Activated CD4-positive, alpha-beta T cell treated with anti-CD3 and anti-CD28 coated beads, Interleukin-2, amount 50 U/mL, for 16 hours (primary cell): ENCODE results near the gene UBE4B.

Experiments used
- DNase-seq: peaks from one replicate; pipeline ENCODE4 v3.0.0-alpha.2; 2020

Gene UBE4B

GRCh38 chr1:10121688-10122087, 88.9 kb downstream of the UBE4B start:
- no peak for DNase-seq

GRCh38 chr1:10122926-10123325, 90.2 kb downstream of the UBE4B start:
- DNase-seq = no peak

DNA sequence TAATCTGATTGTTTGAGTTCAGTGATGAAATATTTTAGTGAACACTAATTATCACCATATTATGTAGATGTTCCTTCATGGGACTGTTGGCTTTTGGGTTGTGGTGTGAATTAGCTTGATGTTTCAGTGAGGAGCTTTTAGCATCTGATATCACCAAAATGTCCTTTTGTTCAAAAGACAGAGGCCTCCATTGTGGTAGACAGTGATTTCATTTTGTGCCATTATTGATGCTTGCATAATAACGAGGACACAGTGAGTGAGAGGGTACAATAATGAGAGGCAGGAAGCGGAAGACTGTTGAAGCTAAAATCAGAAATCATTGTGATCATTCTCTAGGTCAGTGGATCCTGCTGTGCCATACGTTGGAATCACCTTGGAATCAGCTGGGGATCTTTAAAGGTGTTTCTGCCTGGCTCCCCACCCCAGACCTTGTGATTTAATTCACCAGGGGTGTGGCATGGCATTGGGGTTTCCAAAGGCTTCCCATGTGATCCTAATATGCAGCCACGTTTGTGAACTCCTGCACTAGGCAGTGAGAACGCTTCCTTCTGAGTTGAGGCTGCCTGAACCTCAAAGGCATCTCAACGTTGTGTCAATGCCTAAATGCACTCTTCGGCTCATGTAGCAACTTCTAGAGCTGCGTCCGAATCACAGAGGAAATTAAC, 95.5 kb downstream of the UBE4B start:
- no peak for DNase-seq

- no peak for DNase-seq
Observed at GRCh38 chr1:10132316-10132715, 99.6 kb downstream of the UBE4B start.

- DNase-seq = no peak
Observed at GRCh38 chr1:10132852-10133251, 100.1 kb downstream of the UBE4B start.

GRCh38 chr1:10140981-10141380, 108.2 kb downstream of the UBE4B start:
- no peak for DNase-seq

DNA sequence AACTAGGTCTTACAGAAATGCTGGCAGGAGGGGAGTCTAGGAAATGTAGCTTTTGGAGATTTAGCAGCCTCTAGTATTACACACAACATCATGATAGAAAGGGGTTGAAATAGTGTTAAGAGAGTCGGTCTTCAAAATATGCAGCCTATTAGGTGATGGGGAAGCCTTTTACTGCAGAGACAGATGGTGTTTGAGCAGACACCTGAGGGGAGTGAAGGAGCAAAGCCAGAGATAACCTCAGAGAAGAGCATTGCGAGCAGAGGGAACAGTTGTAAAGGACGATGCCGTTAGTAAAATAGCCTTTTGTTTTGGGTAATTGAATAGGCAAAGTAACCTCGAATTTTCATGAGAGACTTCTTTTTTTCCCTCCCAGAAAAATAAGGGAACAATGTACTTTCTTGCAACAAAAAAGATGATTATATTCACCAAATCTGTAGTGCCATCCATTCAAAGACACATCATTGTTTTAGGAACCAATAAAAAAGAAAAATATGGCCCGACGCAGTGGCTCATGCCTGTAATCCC, 111.3 kb downstream of the UBE4B start:
- DNase-seq = no peak

- no peak for DNase-seq
Observed at GRCh38 chr1:10146391-10146790, 113.6 kb downstream of the UBE4B start.

DNA sequence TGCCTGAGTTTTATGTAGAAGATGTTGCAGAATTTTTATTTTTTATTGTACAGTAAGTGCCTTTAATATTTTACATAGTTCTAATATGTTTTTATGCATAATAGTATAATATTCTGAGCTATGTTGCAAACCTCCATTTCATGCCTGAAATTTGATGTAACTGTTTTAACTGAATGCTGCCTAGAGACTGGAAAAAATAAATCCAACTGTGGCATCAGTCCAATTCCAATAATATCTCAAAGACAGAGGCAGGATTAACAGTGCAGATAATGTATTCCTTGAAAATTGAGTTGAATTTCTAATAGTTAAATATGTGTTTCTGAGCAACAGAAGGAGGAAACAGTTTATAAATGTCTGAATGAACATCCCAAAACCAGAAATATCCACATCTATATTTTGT, 116.5 kb downstream of the UBE4B start:
- no peak for DNase-seq

DNA sequence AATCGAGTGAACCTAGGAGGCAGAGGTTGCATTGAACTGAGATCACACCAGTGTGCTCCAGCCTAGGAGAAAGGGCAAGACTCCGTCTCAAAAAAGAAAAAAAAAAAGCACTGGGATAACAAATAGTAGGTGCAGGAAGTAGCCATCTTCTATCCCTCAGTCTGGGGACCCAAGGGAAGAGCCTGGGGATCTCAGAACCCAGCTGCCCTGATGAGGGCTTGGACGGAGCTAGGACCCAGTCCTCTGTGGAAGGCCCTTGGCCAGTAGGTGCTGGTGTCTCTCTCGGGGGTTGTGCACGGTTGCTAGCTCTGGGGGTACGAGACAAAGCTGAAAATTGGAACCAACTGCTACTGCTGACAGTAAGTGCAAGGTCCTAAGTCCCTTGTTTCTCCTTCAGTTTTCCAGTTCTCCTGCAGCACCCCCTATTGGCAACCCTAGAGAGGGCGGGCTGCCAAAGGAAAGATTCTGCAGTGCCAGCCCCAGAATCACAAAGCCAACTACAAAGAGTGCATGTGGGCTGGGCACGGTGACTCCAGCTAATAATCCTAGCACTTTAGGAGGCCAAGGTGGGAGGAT, 120.0 kb downstream of the UBE4B start:
- DNase-seq = peak; percentile 49

DNA sequence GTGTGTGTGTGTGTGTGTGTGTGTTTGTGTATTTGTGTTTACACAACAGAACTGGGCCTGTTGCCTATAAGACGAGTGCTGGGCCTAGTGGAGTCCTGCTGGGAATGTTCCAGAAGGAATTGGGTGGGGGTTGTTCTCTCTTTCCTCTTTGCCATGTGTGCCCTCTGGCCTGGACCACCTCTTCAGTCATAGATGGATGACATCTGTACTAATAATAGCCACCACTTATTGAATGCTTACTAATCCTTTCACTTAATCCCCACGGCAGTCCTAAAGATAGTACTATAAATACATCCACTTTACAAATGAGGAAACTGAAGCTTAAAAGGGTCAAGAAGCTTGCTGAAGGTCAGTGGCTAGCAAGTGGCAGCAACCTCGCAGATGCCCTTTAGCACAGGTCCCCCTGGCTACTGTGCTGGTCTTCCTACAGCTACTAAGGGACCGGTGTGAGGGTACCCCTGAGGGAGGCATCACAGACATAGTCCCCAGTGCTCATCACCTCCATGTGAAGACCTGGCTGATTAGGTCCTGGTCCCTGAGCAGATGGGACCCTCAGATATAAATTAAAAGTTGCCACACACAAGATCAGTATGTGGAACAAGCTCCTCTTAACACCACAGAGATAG, 122.4 kb downstream of the UBE4B start:
- no peak for DNase-seq

- no peak for DNase-seq
Observed at GRCh38 chr1:10160173-10160572, 127.4 kb downstream of the UBE4B start.

DNA sequence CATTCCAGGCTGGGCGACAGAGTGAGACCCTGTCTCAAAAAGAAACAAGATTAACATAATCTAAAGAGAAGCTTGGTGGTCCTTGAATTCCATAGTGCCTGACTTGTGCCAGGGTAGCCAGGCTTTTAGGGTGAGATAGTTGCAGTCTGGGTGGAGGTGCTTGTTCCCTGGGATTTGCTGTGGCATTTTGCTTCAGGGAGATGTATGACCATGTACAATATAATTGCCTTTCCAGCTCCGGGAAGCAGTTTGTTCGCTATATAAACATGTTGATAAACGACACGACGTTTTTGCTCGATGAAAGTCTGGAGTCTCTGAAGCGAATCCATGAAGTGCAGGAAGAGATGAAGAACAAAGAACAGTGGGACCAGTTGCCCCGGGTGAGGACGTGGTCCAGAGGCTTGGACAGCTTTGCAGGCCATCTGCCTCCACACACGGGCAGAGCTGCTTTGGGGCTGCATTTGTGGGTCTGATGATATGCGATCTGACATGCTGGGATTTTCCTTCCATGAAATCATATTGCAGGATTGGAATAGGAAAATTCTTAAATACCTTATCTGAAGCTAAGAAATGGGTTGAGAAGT, 128.2 kb downstream of the UBE4B start:
- no peak for DNase-seq

GRCh38 chr1:10161541-10162290, 129.0 kb downstream of the UBE4B start:
- no peak for DNase-seq

DNA sequence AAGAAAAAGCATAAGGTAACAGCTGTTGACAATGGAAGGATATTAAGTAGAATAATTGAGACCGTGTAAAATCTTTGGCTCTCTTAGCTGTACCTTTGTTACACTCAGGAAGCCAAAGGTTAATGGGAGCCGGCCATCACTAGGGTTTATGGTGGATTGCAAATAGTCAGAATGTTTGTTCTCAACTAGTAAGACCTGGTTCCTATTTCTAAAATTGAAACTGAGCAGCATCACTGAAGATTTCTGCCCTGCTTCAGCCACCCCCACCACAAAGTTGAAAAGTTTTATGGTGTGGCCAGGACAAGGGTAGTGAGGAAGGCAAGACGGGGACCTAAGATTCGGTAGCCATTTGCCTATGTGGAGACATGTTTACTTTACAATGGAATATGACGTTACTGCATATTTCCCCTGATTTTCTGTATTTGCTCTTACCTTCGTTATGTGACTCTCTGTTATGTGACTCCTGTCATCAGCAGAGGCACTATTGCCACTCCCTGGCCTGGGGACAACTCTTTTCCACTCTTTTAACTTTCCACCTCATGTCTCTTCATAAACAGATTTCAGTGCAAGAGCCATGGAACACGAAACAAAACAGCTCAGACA, 136.3 kb downstream of the UBE4B start:
- DNase-seq = peak; percentile 78

GRCh38 chr1:10170239-10170574, 137.4 kb downstream of the UBE4B start:
- peak; percentile 92 for DNase-seq

- peak; percentile 10 for DNase-seq
Observed at GRCh38 chr1:10171105-10171767, 138.5 kb downstream of the UBE4B start.

GRCh38 chr1:10171995-10172669, 139.4 kb downstream of the UBE4B start:
- DNase-seq = no peak

DNA sequence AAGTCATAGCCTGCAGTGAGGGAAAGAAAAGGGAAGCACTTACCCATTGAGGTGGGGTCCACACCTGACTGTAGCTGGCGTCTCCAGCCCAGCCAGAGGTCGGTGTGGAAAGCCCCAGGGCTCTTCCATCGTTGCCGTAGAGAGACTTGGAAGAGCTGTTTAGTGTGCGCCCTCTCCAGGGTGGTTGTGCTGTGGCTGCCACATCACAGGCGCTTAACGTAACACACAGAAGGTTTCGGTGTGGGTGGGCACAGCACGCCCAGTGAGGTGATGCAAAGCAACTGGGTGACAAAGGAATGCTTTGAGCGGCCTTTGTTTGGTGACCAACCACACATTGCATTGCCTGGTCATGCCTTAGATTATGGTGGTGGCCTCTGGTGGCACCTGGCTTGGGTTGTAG, 140.8 kb downstream of the UBE4B start:
- DNase-seq = no peak

- no peak for DNase-seq
Observed at GRCh38 chr1:10177876-10178275, 145.1 kb downstream of the UBE4B start.

- DNase-seq = no peak
Observed at GRCh38 chr1:10178597-10179405, 146.0 kb downstream of the UBE4B start.
